ENCODE data around the gene COA3. TPM values are rescaled to one million over a fixed set of nuclear protein-coding genes. Genes with fewer than 3 reads are reported as not detected.

The COA3 gene
- total RNA-seq, 1 experiment from 2014 or later: 48.8 TPM

DNA sequence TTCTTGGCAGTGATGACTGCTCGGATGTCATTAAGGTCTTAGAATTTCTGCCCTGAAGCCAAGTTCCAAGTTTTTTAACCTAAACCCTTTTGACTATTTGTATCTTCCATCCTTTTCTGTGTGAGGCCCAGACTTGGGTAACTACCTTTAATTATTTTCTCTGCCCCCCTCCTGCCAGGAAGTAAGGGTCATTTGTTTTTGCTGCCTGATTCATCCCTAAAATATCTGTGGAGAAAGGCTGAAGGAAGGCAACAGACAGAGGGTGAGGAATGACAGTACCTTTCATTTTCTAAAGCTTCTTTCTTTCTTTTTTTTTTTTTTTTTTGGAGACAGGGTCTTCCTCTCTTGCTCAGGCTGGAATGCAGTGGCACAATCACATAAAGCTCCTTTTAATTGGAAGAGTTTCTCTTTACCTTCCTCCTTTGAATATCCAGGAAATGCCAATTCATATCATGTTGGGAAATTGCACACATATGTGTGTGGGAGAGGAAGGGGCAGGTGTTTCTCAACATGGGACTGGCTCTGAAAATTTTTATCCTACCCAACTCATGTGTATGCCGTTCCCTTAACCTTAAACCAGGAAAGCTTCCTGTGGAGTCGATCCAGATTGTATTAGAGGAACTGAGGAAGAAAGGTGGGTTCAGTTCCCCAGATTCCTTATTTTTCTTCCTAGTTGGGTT lies 24.3 kb downstream of the COA3 start:
- Histone ChIP-seq H3K27me3 (ENCODE audit: control insufficient read depth, insufficient read depth, low read length) (no peaks in the 10 kb centered on the region), H3K9me3 (ENCODE audit: control insufficient read depth, insufficient read depth, low read depth, low read length) (no peaks in the 10 kb centered on the region), H3K4me3 (ENCODE audit: low read depth in 2 of 2, low read length in 2 of 2) (peak overlapping the region; percentile 73 to 95), H3K4me1 (ENCODE audit: control insufficient read depth, insufficient read depth, low read length) (peaks cover 9% of the 10 kb centered on the region), H3K36me3 (ENCODE audit: control insufficient read depth, insufficient read depth, low read length) (no peaks in the 10 kb centered on the region), H3K27ac (ENCODE audit: low read length) (peak overlapping the region; percentile 86)
- in situ Hi-C loops (cut with HindIII; ENCODE audit: low pct_unique_long_range_greater_than_20kb, low sequenced_read_pairs) (no loop called here), intact Hi-C loops (cut with micrococcal nuclease; ENCODE audit: unreplicated experiment) (no loop called here)
- ChIA-PET POLR2A (interaction anchor here (0.6 to 1.1 kb wide), 2 partner anchors 50 to 72 kb away, joined by 6 to 8 read pairs; partner anchors contain the start of gene BECN1), CTCF (interaction anchor here (0.6 to 1.2 kb wide), 2 partner anchors 10 to 14 kb away, joined by 3 read pairs; no protein-coding TSS in a partner anchor)
- ATAC-seq: no peak
- no TSS peak for BruUV-seq (replicated peaks)
- no peak for TF ChIP-seq POLR2AphosphoS5 (IDR thresholded peaks at IDR 0.05; ENCODE audit: low read depth, low read length)
- TF ChIP-seq SIN3A (IDR thresholded peaks at IDR 0.05; ENCODE audit: borderline replicate concordance, insufficient read depth, low read depth, low read length): no peak
- TF ChIP-seq, protein P1, sequence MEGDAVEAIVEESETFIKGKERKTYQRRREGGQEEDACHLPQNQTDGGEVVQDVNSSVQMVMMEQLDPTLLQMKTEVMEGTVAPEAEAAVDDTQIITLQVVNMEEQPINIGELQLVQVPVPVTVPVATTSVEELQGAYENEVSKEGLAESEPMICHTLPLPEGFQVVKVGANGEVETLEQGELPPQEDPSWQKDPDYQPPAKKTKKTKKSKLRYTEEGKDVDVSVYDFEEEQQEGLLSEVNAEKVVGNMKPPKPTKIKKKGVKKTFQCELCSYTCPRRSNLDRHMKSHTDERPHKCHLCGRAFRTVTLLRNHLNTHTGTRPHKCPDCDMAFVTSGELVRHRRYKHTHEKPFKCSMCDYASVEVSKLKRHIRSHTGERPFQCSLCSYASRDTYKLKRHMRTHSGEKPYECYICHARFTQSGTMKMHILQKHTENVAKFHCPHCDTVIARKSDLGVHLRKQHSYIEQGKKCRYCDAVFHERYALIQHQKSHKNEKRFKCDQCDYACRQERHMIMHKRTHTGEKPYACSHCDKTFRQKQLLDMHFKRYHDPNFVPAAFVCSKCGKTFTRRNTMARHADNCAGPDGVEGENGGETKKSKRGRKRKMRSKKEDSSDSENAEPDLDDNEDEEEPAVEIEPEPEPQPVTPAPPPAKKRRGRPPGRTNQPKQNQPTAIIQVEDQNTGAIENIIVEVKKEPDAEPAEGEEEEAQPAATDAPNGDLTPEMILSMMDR (IDR thresholded peaks at IDR 0.05): no peak
- TF ChIP-seq TCF7L2 (IDR thresholded peaks at IDR 0.05; ENCODE audit: low read depth, low read length): no peak
- TF ChIP-seq, protein P2, sequence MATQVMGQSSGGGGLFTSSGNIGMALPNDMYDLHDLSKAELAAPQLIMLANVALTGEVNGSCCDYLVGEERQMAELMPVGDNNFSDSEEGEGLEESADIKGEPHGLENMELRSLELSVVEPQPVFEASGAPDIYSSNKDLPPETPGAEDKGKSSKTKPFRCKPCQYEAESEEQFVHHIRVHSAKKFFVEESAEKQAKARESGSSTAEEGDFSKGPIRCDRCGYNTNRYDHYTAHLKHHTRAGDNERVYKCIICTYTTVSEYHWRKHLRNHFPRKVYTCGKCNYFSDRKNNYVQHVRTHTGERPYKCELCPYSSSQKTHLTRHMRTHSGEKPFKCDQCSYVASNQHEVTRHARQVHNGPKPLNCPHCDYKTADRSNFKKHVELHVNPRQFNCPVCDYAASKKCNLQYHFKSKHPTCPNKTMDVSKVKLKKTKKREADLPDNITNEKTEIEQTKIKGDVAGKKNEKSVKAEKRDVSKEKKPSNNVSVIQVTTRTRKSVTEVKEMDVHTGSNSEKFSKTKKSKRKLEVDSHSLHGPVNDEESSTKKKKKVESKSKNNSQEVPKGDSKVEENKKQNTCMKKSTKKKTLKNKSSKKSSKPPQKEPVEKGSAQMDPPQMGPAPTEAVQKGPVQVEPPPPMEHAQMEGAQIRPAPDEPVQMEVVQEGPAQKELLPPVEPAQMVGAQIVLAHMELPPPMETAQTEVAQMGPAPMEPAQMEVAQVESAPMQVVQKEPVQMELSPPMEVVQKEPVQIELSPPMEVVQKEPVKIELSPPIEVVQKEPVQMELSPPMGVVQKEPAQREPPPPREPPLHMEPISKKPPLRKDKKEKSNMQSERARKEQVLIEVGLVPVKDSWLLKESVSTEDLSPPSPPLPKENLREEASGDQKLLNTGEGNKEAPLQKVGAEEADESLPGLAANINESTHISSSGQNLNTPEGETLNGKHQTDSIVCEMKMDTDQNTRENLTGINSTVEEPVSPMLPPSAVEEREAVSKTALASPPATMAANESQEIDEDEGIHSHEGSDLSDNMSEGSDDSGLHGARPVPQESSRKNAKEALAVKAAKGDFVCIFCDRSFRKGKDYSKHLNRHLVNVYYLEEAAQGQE (IDR thresholded peaks at IDR 0.05; ENCODE audit: insufficient read depth in 1 of 2, low read depth in 2 of 2, low read length in 1 of 2): no peak
- DNase-seq (ENCODE audit: low read depth, low spot score): no peak

DNA sequence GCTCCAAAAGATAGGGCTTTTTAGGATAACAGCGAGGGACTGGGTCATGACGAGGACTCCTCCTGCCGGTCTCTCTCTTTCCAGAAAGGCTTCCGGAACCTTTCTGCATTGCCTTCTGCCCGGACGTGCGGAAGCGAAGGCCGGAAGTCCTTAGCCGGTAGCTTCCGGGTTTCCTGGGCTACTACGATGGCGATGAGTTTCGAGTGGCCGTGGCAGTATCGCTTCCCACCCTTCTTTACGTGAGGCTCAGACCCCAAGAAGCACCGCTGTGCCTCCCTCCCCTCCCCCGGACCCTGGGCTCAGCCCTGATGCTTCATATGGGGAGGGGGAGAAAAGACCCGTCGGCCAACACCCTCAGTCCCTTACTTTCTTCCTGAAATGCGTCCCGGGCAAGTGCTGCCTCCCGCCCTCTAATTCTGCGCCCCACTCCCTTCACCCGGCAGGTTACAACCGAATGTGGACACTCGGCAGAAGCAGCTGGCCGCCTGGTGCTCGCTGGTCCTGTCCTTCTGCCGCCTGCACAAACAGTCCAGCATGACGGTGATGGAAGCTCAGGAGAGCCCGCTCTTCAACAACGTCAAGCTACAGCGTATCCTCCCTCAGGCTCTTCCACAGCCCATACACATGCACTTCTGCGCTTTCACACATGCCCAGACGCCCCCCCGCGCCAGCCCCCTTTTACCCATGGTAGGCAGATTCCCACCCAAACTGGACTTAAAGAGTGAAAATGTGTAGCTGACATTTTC lies 25.0 kb downstream of the COA3 start, which contains the start of gene VPS25:
TSS of gene VPS25 (plus strand) at position 160 of the 746 bp plus-strand sequence. CDS start at position 187, 27 bp downstream.
- DNase-seq (ENCODE audit: low read depth, low spot score): peak; percentile 36
- POLR2A ChIA-PET: interaction anchor here (0.8 to 1.1 kb wide), 2 partner anchors 13 to 51 kb away, joined by 5 to 8 read pairs; partner anchors contain the start of genes BECN1 and RAMP2
- Histone ChIP-seq H3K36me3 (ENCODE audit: control insufficient read depth, insufficient read depth, low read length) (no peaks in the 10 kb centered on the region), H3K27me3 (ENCODE audit: control insufficient read depth, insufficient read depth, low read length) (no peaks in the 10 kb centered on the region), H3K4me1 (ENCODE audit: control insufficient read depth, insufficient read depth, low read length) (peaks cover 9% of the 10 kb centered on the region), H3K27ac (ENCODE audit: low read length) (peak within 1 kb of the TSS; percentile 86), H3K9me3 (ENCODE audit: control insufficient read depth, insufficient read depth, low read depth, low read length) (no peaks in the 10 kb centered on the region), H3K4me3 (ENCODE audit: low read depth in 2 of 2, low read length in 2 of 2) (peak within 1 kb of the TSS; percentile 73 to 95)
- CTCF ChIA-PET: interaction anchor here (0.6 to 1.2 kb wide), 2 partner anchors 10 to 14 kb away, joined by 3 read pairs; no protein-coding TSS in a partner anchor
- TSS peak; percentile 92 for BruUV-seq (replicated peaks)
- no peak for TF ChIP-seq SIN3A (IDR thresholded peaks at IDR 0.05; ENCODE audit: borderline replicate concordance, insufficient read depth, low read depth, low read length)
- no peak for TF ChIP-seq TCF7L2 (IDR thresholded peaks at IDR 0.05; ENCODE audit: low read depth, low read length)
- TF ChIP-seq POLR2AphosphoS5 (IDR thresholded peaks at IDR 0.05; ENCODE audit: low read depth, low read length): peak; percentile 85
- ATAC-seq: peak; percentile 97
- in situ Hi-C loops (cut with HindIII; ENCODE audit: low pct_unique_long_range_greater_than_20kb, low sequenced_read_pairs): no loop called here
- intact Hi-C loops (cut with micrococcal nuclease; ENCODE audit: unreplicated experiment): no loop called here

All from Panc1 (cell line).